HL-60/S4 (cell line): ENCODE results near the gene CNTFR.

Experiments used
- in situ Hi-C: fragments of 300-500 bp; cut with MboI; formaldehyde crosslinking; loops from 2 replicates; pipeline ENCODE4 v1.14.3; 2022; ENCODE audit warnings: low sequenced_read_pairs

The CNTFR gene

DNA sequence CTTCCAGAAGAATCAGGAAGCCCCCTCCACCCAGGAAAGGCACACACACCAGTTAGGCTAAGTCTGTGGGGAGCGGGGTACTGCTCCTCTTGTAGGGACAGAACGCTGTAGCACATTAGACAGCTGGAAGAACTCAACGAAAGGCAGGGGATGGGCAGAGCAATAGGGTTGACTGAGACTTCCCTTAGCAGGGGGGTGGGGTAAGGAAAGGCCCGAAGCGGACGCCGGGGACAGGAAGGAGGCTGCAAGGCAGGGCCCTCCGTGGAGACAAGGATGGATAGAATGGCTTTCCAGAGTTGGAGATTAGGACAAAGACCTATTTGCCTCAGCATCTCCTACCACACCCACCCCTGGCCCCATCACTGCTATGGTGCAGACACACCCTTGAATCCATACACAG, 14.3 kb downstream of the CNTFR start:
- in situ Hi-C loops = loop anchor here (25.0 kb wide), 1 partner anchor 163 kb away; no protein-coding TSS in a partner anchor

- in situ Hi-C loops = no loop called here
Measured at GRCh38 chr9:34574571-34574970, 15.0 kb downstream of the CNTFR start.

DNA sequence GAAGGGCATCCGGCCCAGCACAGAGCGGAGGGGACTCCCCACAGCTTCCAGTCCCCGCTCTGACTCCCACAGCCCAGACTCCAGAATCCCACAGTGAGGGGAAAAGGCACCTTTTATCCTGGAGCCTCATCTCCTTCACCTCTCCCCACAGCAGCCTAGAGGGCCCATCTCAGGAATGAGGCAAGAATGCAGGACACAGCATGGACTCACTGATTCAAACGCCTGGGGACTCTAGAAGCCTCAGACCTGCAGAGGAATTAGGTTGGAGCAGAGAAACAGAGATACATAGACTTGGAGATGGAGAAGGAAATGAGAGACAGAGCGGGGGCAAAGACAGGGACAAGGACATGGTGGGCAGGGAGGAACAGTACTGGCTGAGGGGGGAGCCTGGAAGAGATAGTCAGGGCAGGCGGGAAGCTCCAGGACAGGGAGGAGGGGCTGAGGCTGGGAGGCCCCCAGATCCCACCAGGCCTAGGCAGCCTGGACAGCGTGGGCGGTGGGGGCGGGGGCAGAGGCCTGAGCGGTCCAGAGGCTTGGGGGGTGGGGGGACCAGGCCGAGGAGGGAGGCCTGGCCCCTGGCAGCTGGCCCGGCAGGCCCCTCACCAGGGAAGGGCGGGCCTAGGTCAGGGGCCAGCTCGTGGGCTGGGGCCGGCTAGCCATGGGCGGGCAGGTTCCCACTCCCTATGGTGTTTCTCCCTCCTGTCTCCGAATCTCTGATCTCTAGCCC, 15.8 kb downstream of the CNTFR start:
- in situ Hi-C loops = no loop called here

GRCh38 chr9:34572628-34573027, 16.9 kb downstream of the CNTFR start:
- in situ Hi-C loops = no loop called here

DNA sequence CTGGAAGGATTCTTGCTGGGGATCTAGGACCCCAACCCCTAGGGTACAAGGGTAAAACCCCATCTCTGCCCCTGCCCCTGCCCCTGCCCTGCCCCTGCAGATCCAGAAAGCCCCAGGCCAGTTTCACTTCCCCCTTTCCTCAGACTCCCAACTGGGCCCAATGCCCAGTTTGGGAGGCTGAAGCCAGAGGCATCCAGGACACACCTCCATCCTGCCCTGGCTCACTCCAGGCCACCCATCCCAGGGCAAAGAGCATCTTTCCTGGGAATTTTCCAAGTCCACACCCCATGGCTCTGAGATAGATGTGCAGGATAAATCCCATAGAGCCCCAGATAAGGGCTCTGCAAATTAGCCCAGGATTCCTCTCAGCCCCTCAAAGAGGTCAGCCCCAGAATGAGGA, 17.4 kb downstream of the CNTFR start:
- in situ Hi-C loops = no loop called here

GRCh38 chr9:34571481-34571810, 18.1 kb downstream of the CNTFR start:
- in situ Hi-C loops = no loop called here

GRCh38 chr9:34570809-34571480, 18.6 kb downstream of the CNTFR start:
- in situ Hi-C loops = no loop called here

DNA sequence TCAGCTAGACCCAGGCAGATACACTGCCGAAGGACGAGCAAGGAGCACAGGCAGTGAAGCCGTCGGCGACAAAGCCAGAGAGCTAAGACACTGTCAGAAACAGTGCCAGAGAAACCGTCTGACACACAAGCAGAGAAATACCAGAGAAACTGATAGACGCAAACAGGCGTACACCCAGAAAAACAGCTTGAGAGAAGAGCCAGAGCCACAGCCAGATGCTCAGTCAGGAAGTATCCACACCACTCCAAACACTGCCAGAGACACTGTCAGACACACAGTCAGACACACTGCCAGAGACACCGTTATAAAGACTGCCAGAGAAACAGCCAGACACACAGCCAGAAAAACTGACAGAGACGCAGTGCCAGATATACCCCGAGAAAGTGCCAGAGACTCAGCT, 19.1 kb downstream of the CNTFR start:
- in situ Hi-C loops = no loop called here

- in situ Hi-C loops = no loop called here
Measured at GRCh38 chr9:34568774-34569173, 20.8 kb downstream of the CNTFR start.

DNA sequence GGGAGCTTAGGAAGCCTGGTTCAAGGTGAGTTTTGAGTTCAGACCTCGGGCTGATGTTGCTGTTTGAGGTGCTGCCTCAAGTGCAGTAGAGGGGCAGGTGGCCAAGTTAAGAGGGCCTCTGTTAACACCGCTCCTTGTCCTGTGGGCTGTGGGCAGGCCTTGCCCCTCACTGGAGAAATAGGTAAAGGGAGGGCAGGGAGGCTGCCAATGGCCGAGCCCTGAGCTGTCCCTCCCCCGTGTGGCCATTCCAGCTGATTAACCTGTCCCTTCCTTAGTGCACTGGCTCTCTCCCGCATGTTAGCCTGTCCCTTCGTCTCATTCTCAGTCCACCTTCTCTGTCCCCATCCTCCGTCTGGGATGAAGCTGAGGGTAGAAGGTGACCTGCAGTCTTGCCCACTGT, 21.4 kb downstream of the CNTFR start:
- in situ Hi-C loops = no loop called here

- in situ Hi-C loops = no loop called here
Measured at GRCh38 chr9:34566972-34567371, 22.6 kb downstream of the CNTFR start.

DNA sequence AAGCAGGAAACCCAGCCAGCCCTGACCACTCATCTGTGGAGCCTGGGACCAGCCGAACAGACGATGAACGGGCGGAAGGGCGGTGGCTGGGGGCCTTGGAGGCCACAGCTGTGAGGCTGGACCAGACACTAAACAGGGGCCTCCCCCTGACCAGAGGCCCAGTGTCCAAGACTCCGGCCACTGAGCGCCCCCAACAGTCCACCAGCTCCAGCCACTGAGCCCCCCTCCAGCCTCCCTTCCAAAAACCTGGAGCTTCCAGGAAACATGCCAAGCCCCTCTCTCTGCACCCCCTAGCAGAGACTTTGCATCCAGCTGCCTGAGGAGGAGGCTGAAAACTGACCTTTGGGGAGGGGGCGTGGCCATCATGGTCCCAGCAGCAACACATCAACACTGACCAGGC, 23.2 kb downstream of the CNTFR start:
- in situ Hi-C loops = no loop called here

GRCh38 chr9:34565856-34566255, 23.7 kb downstream of the CNTFR start:
- in situ Hi-C loops = no loop called here

GRCh38 chr9:34564617-34565016, 24.9 kb downstream of the CNTFR start:
- in situ Hi-C loops = no loop called here

GRCh38 chr9:34563262-34563661, 26.3 kb downstream of the CNTFR start:
- in situ Hi-C loops = no loop called here

DNA sequence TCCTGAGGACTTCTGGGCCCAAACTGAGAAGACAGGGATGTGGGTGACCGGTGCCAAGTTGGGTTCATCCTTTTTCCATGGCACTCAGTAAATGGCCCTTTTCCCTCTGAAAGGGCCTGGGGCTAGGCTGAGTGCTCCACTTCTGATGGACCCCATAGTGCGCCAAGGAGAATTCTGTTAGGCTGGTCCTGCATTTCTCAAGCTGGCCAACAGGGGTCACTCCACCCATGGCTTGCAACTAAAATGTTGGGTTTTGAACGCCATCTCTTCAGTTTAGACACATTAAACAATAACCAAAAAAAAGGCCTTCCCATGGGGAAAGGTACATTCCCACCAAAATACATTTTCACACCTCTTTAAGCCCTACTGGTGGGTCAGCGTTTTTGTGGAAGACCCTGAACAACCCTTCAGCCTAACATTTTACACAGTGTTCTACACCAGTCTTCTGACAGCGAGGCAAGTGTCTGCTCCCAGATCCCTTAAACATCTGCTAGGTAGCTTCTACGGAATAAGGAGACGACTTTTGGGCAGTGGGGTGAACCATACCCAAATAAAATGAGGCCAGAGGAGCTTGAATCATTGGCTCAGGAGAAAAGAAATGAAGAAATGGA, 27.3 kb downstream of the CNTFR start:
- in situ Hi-C loops = no loop called here

- in situ Hi-C loops = no loop called here
Measured at GRCh38 chr9:34560599-34561214, 28.8 kb downstream of the CNTFR start.

- in situ Hi-C loops = no loop called here
Measured at GRCh38 chr9:34559624-34560455, 29.7 kb downstream of the CNTFR start.

DNA sequence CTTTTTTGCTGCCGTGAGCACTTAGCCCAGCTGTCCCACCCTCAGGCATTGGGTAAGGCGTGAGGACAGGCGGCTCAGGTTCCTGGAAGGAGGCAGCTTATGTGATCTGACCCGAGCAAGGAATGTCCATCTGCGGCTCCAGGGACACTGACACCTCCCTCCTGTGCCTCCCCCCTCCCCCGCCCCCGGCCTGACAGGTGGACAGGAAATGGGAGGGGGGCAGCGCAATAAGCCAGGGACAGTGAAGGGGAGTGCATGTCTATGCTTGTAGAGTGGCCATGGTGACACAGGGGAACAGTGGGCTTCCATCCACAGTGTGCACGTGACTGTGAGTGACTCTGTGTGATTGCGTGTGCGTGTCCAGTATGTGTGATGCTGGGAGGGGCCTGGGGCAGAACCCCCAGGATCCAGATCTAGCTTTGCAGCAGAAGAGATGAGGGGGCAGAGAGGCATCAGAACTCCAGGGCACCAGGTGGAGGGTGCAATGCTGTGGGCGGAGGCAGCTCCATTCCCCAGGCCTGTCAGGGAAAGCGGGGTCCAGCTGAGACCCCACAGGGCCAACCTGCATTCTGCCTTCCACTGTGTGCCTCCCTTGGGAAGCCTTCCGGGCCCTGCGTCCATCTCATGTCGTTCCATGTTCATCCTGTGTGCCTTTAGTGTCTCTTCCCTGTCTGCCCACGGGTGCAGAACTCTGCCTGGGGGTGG, 30.5 kb downstream of the CNTFR start:
- in situ Hi-C loops = no loop called here

GRCh38 chr9:34558364-34558763, 31.2 kb downstream of the CNTFR start:
- in situ Hi-C loops = no loop called here
